ENCODE measurements around the gene SLC9A9.
"Not testable (repeated sequence)": the region's sequence is repeated elsewhere in the genome, so short reads cannot be mapped to it uniquely, and the experiment has no call there.

The SLC9A9 gene

GRCh38 chr3:143437405-143437804 is 410.9 kb downstream of the SLC9A9 start:
- DNase-seq: no peak

- DNase-seq: peak; percentile 29
Measured at GRCh38 chr3:143436231-143436930, 411.9 kb downstream of the SLC9A9 start.

- DNase-seq: no peak
Measured at GRCh38 chr3:143433787-143434378, 414.4 kb downstream of the SLC9A9 start.

- DNase-seq: not testable (repeated sequence)
Measured at GRCh38 chr3:143431298-143431697, 417.0 kb downstream of the SLC9A9 start.

- DNase-seq: no peak
Measured at GRCh38 chr3:143430568-143430967, 417.7 kb downstream of the SLC9A9 start.

- DNase-seq: no peak
Measured at GRCh38 chr3:143429628-143430514, 418.4 kb downstream of the SLC9A9 start.

- no peak for DNase-seq
Measured at GRCh38 chr3:143428294-143428693, 420.0 kb downstream of the SLC9A9 start.

GRCh38 chr3:143427631-143428030 is 420.6 kb downstream of the SLC9A9 start:
- no peak for DNase-seq

GRCh38 chr3:143424874-143425273 is 423.4 kb downstream of the SLC9A9 start:
- no peak for DNase-seq

- peak; percentile 28 for DNase-seq
Measured at GRCh38 chr3:143421556-143421955, 426.7 kb downstream of the SLC9A9 start.

GRCh38 chr3:143419611-143420010 is 428.7 kb downstream of the SLC9A9 start:
- DNase-seq: no peak

- no peak for DNase-seq
Measured at GRCh38 chr3:143418391-143418790, 429.9 kb downstream of the SLC9A9 start.

- no peak for DNase-seq
Measured at GRCh38 chr3:143416229-143416628, 432.0 kb downstream of the SLC9A9 start.

- DNase-seq: no peak
Measured at GRCh38 chr3:143414571-143415253, 433.6 kb downstream of the SLC9A9 start.

GRCh38 chr3:143413372-143413771 is 434.9 kb downstream of the SLC9A9 start:
- DNase-seq: no peak

- DNase-seq: no peak
Measured at GRCh38 chr3:143412084-143412483, 436.2 kb downstream of the SLC9A9 start.

GRCh38 chr3:143410259-143410658 is 438.0 kb downstream of the SLC9A9 start:
- DNase-seq: no peak

- DNase-seq: no peak
Measured at GRCh38 chr3:143408771-143409170, 439.5 kb downstream of the SLC9A9 start.

GRCh38 chr3:143402602-143403001 is 445.7 kb downstream of the SLC9A9 start:
- DNase-seq: no peak

GRCh38 chr3:143396790-143397189 is 451.5 kb downstream of the SLC9A9 start:
- DNase-seq: no peak

GRCh38 chr3:143389388-143389787 is 458.9 kb downstream of the SLC9A9 start:
- no peak for DNase-seq

- DNase-seq: no peak
Measured at GRCh38 chr3:143387425-143387824, 460.8 kb downstream of the SLC9A9 start.

GRCh38 chr3:143384076-143384475 is 464.2 kb downstream of the SLC9A9 start:
- DNase-seq: no peak
